Heart left ventricle (tissue), 16 donors: ENCODE results near the gene SPTBN1. TPM values are rescaled to one million over a fixed set of nuclear protein-coding genes. Genes with fewer than 3 reads are reported as not detected.

Experiments
- ATAC-seq, 4 donors: fragments of 200-7000 bp; cut with Tn5 transposase; one replicate each; pipeline ENCODE4 v1.9.1; 2020 to 2022; ENCODE audit warnings: moderate library complexity in 4 of 4, mild to moderate bottlenecking in 3 of 4, moderate number of reproducible peaks in 1 of 4
- DNase-seq, 5 donors: peaks; one replicate each; pipeline ENCODE4 v3.0.0-alpha.2; 2020
- H3K27ac ChIP-seq, 12 donors: fragments of 200-600 bp; sonication (generic) in 4 of 12; one replicate each; pipeline versions ENCODE4 v1.5.0 to v1.8.0; 2016 to 2022; ENCODE audit warnings: mild to moderate bottlenecking in 2 of 12
- H3K27me3 ChIP-seq, 9 donors: fragments of 200-600 bp; sonication (generic) in 2 of 9; one replicate each; pipeline versions ENCODE4 v1.5.1 to v1.8.0; 2016 to 2022; ENCODE audit warnings: mild to moderate bottlenecking in 3 of 9
- H3K36me3 ChIP-seq, 9 donors: fragments of 200-600 bp; sonication (generic) in 2 of 9; one replicate each; pipeline versions ENCODE4 v1.5.0 to v1.8.0; 2018 to 2022; ENCODE audit warnings: mild to moderate bottlenecking in 2 of 9
- H3K4me1 ChIP-seq, 12 donors: fragments of 200-600 bp; sonication (generic) in 4 of 12; one replicate each; pipeline versions ENCODE4 v1.5.0 to v1.8.0; 2016 to 2022; ENCODE audit warnings: mild to moderate bottlenecking in 3 of 12
- H3K4me3 ChIP-seq, 12 donors: fragments of 200-600 bp; sonication (generic) in 4 of 12; one replicate each; pipeline versions ENCODE4 v1.5.0 to v1.8.0; 2017 to 2022; ENCODE audit warnings: mild to moderate bottlenecking in 9 of 12, moderate library complexity in 4 of 12
- H3K9me3 ChIP-seq, 12 donors: fragments of 200-600 bp; sonication (generic) in 4 of 12; one replicate each; pipeline versions ENCODE4 v1.5.0 to v1.8.0; 2016 to 2022; ENCODE audit warnings: mild to moderate bottlenecking in 1 of 12
- POLR2A ChIP-seq, 2 donors: fragments of 450-650 bp; IDR thresholded peaks; one replicate each; pipeline ENCODE4 v1.6.1; 2017; ENCODE audit warnings: antibody characterized with exemption in 2 of 2, mild to moderate bottlenecking in 2 of 2, moderate library complexity in 2 of 2
- WGBS, 4 donors: extraction: QIAGEN DNeasy Blood & Tissue Kit in 2 of 4; methylation state at CpG; one replicate each; pipeline versions ENCODE4 v1.1.5 to v1.1.7; 2013 to 2018; 5-methylcytosine and 5-hydroxymethylcytosine counted together
- intact Hi-C, 10 donors: fragments of 100-400 bp; cut with DNase I; formaldehyde crosslinking; loops; one replicate each; pipeline versions ENCODE4 v1.11.1 to v1.14.2; 2022
- polyA plus RNA-seq, 2 donors: library from polyadenylated mRNA; stranded (reverse); fragments of 200-250 nt; gene quantifications; one replicate each; pipeline ENCODE4 v1.2.3, GENCODE V29; 2013
- total RNA-seq, 9 donors: library from RNA; depleted of rRNA in 2 of 9; stranded (reverse); fragments of >200 nt in 2 of 9; fragmentation: NEBNext Ultra II Directional in 3 of 9; extraction: Animal tissue kit (Norgen Biotek cat#: 25700) in 3 of 9; gene quantifications; one replicate each; pipeline versions ENCODE4 v1.1.0 to v1.2.4, GENCODE V29; 2016 to 2023
- TF ChIP-seq, protein P1 (sequence below), 12 donors: fragments of 200-600 bp; sonication (generic) in 4 of 12; IDR thresholded peaks; one replicate each; pipeline versions ENCODE4 v1.5.0 to v1.8.0; 2018 to 2022; ENCODE audit warnings: antibody characterized with exemption in 12 of 12, mild to moderate bottlenecking in 5 of 12
- donor health status: ischemic (EF 13 %, LVEDD 7.1; RV severe dilation, severe dysfunction).
- donor health status: healthy with polysubstance abuse.
- donor health status: DM: no; HTN: yes; CAD: no.
- donor health status: DM: no; HTN: no; CAD: no.
- donor health status: ischemic (EF 25% LVEDD 6.9; RV normal size, moderate dysfunction).
- donor health status: ischemic (EF 25% LVEDD 5.7; RV mildly dilated, moderate dysfunction).
- donor health status: healthy.
- donor health status: DM: yes; HTN: yes; CAD: no.
- donor health status: ischemic (EF 35%, LVEDD 5.7; RV mildly dilated, moderate dysfunction).
- donor health status: nonischemic (EF 11% LVEDD 7.7; RV severe dilation, severe dysfunction).
- donor health status: DM: yes; HTN: yes; CAD: no.
- donor health status: PGD.
- donor health status: ischemic (EF 29% LVEDD 5.4; RV normal size, mild dysfunction).
- donor health status: nonischemic (EF 23%, LVEDD 6.1; RV moderate dilation, normal function).

The SPTBN1 gene
- total and polyA plus RNA-seq, 11 donors = 124 to 659 (median 422) TPM

DNA sequence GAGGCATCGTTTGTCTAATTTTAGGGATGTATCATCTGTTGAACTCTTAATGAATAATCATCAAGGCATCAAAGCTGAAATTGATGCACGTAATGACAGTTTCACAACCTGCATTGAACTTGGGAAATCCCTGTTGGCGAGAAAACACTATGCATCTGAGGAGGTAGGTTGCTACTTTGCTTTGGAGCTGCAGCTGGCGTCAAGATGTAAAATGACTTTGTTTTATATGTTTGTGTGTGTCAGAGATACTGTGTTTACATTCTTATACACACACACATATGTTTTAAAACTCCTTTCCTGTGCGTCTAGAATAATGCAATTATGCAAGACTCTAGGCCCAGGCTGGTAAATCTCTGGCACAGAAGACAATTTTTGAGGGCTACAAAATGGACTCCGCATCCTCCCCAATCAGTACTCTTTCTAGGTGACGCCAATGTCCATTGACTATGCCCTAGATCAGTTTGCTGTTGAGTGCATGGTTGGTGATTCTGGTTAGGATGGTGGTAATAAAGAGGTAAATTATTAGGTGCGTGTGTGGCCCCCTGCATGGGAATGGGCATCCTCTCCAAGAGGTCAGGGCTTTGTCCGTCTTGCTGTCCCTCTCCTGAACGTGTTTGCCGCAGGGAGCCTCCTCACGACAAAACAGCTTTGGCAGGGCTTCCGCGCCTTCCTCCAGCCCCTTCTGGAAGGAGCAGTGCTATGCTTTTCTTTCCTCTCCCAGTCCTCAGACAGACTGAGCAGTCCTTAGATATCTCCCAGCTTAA, 199.1 kb downstream of the SPTBN1 start:
- 88 to 92% (median 89%) methylated on average over 14 of the region's 14 CpGs for WGBS, 4 donors
- H3K4me1 ChIP-seq = peaks cover 0 to 29% (median 23%) of the 10 kb centered on the region in 12 donors

DNA sequence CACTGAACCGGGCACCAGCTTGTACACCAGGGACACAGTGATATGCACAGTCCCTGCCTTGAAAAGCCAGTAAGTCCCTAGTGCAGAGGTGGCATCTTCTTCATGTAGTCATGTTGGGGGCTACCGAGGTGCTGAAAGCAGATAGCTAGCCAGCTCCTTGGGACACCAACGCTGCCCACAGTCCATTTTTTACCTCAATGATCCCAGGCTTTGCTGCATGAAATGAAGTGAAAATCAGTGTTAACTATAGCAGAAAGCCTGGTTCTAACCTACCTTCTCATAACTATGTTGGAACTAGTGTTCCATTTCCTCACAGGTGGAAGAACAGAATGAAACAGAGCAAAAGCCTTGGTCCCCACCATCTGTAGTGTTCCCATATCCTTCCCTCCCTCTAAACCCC, 200.7 kb downstream of the SPTBN1 start:
- ATAC-seq = no peak
- H3K4me3 ChIP-seq = no peak overlapping the region
- H3K27ac ChIP-seq = peak overlapping the region in 5 of 12 donors; percentile 14 to 78 (median 26)

More for the DNA sequence above, 199.1 kb downstream of the SPTBN1 start:
- no peaks in the 10 kb centered on the region for H3K9me3 ChIP-seq
- ATAC-seq (no peak), DNase-seq (no peak)
- intact Hi-C loops = loop anchor here in 3 of 10 donors (5.0 to 10.0 kb wide), 2 partner anchors 47 to 360 kb away; no protein-coding TSS in a partner anchor
- peaks cover 18 to 100% (median 100%) of the 10 kb centered on the region in 9 donors for H3K36me3 ChIP-seq
- H3K27me3 ChIP-seq = no peaks in the 10 kb centered on the region
- TF ChIP-seq POLR2A (IDR thresholded peaks at IDR 0.05) = no peak
- TF ChIP-seq, protein P1, sequence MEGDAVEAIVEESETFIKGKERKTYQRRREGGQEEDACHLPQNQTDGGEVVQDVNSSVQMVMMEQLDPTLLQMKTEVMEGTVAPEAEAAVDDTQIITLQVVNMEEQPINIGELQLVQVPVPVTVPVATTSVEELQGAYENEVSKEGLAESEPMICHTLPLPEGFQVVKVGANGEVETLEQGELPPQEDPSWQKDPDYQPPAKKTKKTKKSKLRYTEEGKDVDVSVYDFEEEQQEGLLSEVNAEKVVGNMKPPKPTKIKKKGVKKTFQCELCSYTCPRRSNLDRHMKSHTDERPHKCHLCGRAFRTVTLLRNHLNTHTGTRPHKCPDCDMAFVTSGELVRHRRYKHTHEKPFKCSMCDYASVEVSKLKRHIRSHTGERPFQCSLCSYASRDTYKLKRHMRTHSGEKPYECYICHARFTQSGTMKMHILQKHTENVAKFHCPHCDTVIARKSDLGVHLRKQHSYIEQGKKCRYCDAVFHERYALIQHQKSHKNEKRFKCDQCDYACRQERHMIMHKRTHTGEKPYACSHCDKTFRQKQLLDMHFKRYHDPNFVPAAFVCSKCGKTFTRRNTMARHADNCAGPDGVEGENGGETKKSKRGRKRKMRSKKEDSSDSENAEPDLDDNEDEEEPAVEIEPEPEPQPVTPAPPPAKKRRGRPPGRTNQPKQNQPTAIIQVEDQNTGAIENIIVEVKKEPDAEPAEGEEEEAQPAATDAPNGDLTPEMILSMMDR (IDR thresholded peaks at IDR 0.05) = no peak
- no peak overlapping the region for H3K4me3 ChIP-seq
- H3K27ac ChIP-seq = no peak overlapping the region

DNA sequence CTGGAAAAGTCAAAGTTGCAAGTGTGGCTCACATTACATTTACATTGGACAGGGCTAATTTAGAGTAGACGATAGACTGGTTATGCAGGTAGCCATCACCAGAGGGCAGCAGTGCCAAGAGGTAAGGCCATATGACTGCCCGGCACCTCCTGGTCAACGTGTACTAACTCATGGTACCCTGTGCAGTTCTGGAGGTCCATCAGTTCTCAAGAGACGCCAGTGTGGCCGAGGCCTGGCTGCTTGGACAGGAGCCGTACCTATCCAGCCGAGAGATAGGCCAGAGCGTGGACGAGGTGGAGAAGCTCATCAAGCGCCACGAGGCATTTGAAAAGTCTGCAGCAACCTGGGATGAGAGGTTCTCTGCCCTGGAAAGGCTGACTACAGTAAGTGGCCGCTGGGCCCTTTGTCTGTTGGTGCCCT, 201.5 kb downstream of the SPTBN1 start:
- H3K36me3 ChIP-seq = peaks cover 18 to 100% (median 100%) of the 10 kb centered on the region in 9 donors

More for the DNA sequence above, 200.7 kb downstream of the SPTBN1 start:
- Histone ChIP-seq H3K9me3 (no peaks in the 10 kb centered on the region), H3K27me3 (no peaks in the 10 kb centered on the region), H3K4me1 (peaks cover 0 to 29% (median 23%) of the 10 kb centered on the region in 12 donors), H3K36me3 (peaks cover 18 to 100% (median 100%) of the 10 kb centered on the region in 9 donors)
- intact Hi-C loops = loop anchor here in 3 of 10 donors (5.0 to 10.0 kb wide), 2 partner anchors 45 to 358 kb away; no protein-coding TSS in a partner anchor
- TF ChIP-seq, protein P1 (IDR thresholded peaks at IDR 0.05) = no peak
- no peak for TF ChIP-seq POLR2A (IDR thresholded peaks at IDR 0.05)
- WGBS, 4 donors = 66 to 88% (median 81%) methylated on average over 3 of the region's 3 CpGs
- no peak for DNase-seq

More for the DNA sequence above, 201.5 kb downstream of the SPTBN1 start:
- Histone ChIP-seq H3K4me3 (no peak overlapping the region), H3K9me3 (no peaks in the 10 kb centered on the region), H3K27me3 (no peaks in the 10 kb centered on the region), H3K4me1 (peaks cover 0 to 29% (median 23%) of the 10 kb centered on the region in 12 donors), H3K27ac (peak overlapping the region in 10 of 12 donors; percentile 1 to 78 (median 56))
- 70 to 75% (median 72%) methylated on average over 12 of the region's 12 CpGs for WGBS, 4 donors
- intact Hi-C loops = loop anchor here in 4 of 10 donors (2.0 to 10.0 kb wide), 3 partner anchors 45 to 357 kb away; no protein-coding TSS in a partner anchor
- ATAC-seq (peak; percentile 64 to 78 (median 68)), DNase-seq (peak in 2 of 5 donors; percentile 67 to 68)
- no peak for TF ChIP-seq POLR2A (IDR thresholded peaks at IDR 0.05)
- TF ChIP-seq, protein P1 (IDR thresholded peaks at IDR 0.05) = peak; percentile 37 to 69 (median 56)
